ENCODE data around the gene PON2. TPM values are rescaled to one million over a fixed set of nuclear protein-coding genes. Genes with fewer than 3 reads are reported as not detected.

Gene PON2
- polyA plus RNA-seq, 1 donor from 2014 or later, result 23.1 TPM

GRCh38 chr7:95470452-95470851, 35.6 kb upstream of the PON2 start:
- H4K20me1 ChIP-seq (ENCODE audit: insufficient read depth), result no peaks in the 10 kb centered on the region
- H3K9ac ChIP-seq (ENCODE audit: low read length), result peak overlapping the region; percentile 25
- no peaks in the 10 kb centered on the region for H3K9me3 ChIP-seq (ENCODE audit: low read length)
- no peaks in the 10 kb centered on the region for H3K9me2 ChIP-seq (ENCODE audit: insufficient read depth, low read length)
- H3K79me2 ChIP-seq (replicated peaks; ENCODE audit: insufficient read depth, low read length), result no peaks in the 10 kb centered on the region
- H3K27me3 ChIP-seq (ENCODE audit: insufficient read depth, low read depth, low read length), result no peaks in the 10 kb centered on the region
- H3K4me2 ChIP-seq (ENCODE audit: low read length), result peak overlapping the region; percentile 6
- TF ChIP-seq POLR2AphosphoS5 (IDR thresholded peaks at IDR 0.05) (no peak), SMC3 (conservative IDR thresholded peaks at IDR 0.05; ENCODE audit: poor library complexity) (no peak), EZH2 (IDR thresholded peaks at IDR 0.05; ENCODE audit: borderline replicate concordance, insufficient read depth, low read length, poor library complexity, severe bottlenecking) (no peak), RAD21 (conservative IDR thresholded peaks at IDR 0.05) (no peak), TAF1 (IDR thresholded peaks at IDR 0.05; ENCODE audit: low read depth) (no peak), MXI1 (conservative IDR thresholded peaks at IDR 0.05; ENCODE audit: poor library complexity, severe bottlenecking) (no peak)
- TF ChIP-seq, protein P1, sequence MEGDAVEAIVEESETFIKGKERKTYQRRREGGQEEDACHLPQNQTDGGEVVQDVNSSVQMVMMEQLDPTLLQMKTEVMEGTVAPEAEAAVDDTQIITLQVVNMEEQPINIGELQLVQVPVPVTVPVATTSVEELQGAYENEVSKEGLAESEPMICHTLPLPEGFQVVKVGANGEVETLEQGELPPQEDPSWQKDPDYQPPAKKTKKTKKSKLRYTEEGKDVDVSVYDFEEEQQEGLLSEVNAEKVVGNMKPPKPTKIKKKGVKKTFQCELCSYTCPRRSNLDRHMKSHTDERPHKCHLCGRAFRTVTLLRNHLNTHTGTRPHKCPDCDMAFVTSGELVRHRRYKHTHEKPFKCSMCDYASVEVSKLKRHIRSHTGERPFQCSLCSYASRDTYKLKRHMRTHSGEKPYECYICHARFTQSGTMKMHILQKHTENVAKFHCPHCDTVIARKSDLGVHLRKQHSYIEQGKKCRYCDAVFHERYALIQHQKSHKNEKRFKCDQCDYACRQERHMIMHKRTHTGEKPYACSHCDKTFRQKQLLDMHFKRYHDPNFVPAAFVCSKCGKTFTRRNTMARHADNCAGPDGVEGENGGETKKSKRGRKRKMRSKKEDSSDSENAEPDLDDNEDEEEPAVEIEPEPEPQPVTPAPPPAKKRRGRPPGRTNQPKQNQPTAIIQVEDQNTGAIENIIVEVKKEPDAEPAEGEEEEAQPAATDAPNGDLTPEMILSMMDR (IDR thresholded peaks at IDR 0.05; ENCODE audit: poor library complexity, severe bottlenecking), result no peak
- peak overlapping the region; percentile 77 for H3K27ac ChIP-seq (ENCODE audit: low read length)
- H2AFZ ChIP-seq (ENCODE audit: low read depth, low read length), result no peak overlapping the region
- no peaks in the 10 kb centered on the region for H3K36me3 ChIP-seq (ENCODE audit: insufficient read depth, low read length)
- H3F3A ChIP-seq (ENCODE audit: insufficient read depth, low read length, poor library complexity, severe bottlenecking), result peaks cover 29% of the 10 kb centered on the region
- H3K4me3 ChIP-seq (ENCODE audit: low read length), result no peak overlapping the region

- no peaks in the 10 kb centered on the region for H4K20me1 ChIP-seq (ENCODE audit: insufficient read depth)
- H3K4me2 ChIP-seq (ENCODE audit: low read length), result peak overlapping the region; percentile 6
- no peaks in the 10 kb centered on the region for H3K9me2 ChIP-seq (ENCODE audit: insufficient read depth, low read length)
- peak overlapping the region; percentile 77 for H3K27ac ChIP-seq (ENCODE audit: low read length)
- TF ChIP-seq, protein P1 (IDR thresholded peaks at IDR 0.05; ENCODE audit: poor library complexity, severe bottlenecking), result no peak
- peak; percentile 41 for TF ChIP-seq EP300 (conservative IDR thresholded peaks at IDR 0.05; ENCODE audit: poor library complexity, severe bottlenecking)
- TF ChIP-seq, protein P2, sequence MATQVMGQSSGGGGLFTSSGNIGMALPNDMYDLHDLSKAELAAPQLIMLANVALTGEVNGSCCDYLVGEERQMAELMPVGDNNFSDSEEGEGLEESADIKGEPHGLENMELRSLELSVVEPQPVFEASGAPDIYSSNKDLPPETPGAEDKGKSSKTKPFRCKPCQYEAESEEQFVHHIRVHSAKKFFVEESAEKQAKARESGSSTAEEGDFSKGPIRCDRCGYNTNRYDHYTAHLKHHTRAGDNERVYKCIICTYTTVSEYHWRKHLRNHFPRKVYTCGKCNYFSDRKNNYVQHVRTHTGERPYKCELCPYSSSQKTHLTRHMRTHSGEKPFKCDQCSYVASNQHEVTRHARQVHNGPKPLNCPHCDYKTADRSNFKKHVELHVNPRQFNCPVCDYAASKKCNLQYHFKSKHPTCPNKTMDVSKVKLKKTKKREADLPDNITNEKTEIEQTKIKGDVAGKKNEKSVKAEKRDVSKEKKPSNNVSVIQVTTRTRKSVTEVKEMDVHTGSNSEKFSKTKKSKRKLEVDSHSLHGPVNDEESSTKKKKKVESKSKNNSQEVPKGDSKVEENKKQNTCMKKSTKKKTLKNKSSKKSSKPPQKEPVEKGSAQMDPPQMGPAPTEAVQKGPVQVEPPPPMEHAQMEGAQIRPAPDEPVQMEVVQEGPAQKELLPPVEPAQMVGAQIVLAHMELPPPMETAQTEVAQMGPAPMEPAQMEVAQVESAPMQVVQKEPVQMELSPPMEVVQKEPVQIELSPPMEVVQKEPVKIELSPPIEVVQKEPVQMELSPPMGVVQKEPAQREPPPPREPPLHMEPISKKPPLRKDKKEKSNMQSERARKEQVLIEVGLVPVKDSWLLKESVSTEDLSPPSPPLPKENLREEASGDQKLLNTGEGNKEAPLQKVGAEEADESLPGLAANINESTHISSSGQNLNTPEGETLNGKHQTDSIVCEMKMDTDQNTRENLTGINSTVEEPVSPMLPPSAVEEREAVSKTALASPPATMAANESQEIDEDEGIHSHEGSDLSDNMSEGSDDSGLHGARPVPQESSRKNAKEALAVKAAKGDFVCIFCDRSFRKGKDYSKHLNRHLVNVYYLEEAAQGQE (IDR thresholded peaks at IDR 0.05; ENCODE audit: borderline replicate concordance), result no peak
- TF ChIP-seq MXI1 (conservative IDR thresholded peaks at IDR 0.05; ENCODE audit: poor library complexity, severe bottlenecking), result peak; percentile 62
- peak; percentile 40 for TF ChIP-seq RAD21 (conservative IDR thresholded peaks at IDR 0.05)
- no peak for TF ChIP-seq EZH2 (IDR thresholded peaks at IDR 0.05; ENCODE audit: borderline replicate concordance, insufficient read depth, low read length, poor library complexity, severe bottlenecking)
- TF ChIP-seq TAF1 (IDR thresholded peaks at IDR 0.05; ENCODE audit: low read depth), result no peak
- peak; percentile 14 for TF ChIP-seq POLR2AphosphoS5 (IDR thresholded peaks at IDR 0.05)
- TF ChIP-seq SMC3 (conservative IDR thresholded peaks at IDR 0.05; ENCODE audit: poor library complexity), result peak; percentile 40
- H3K27me3 ChIP-seq (ENCODE audit: insufficient read depth, low read depth, low read length), result no peaks in the 10 kb centered on the region
- peaks cover 29% of the 10 kb centered on the region for H3F3A ChIP-seq (ENCODE audit: insufficient read depth, low read length, poor library complexity, severe bottlenecking)
- no peak overlapping the region for H3K4me3 ChIP-seq (ENCODE audit: low read length)
- no peak overlapping the region for H2AFZ ChIP-seq (ENCODE audit: low read depth, low read length)
- H3K79me2 ChIP-seq (replicated peaks; ENCODE audit: insufficient read depth, low read length), result no peaks in the 10 kb centered on the region
- H3K9me3 ChIP-seq (ENCODE audit: low read length), result no peaks in the 10 kb centered on the region
- H3K9ac ChIP-seq (ENCODE audit: low read length), result peak overlapping the region; percentile 25
- H3K36me3 ChIP-seq (ENCODE audit: insufficient read depth, low read length), result no peaks in the 10 kb centered on the region
Observed at GRCh38 chr7:95469848-95470247, 35.0 kb upstream of the PON2 start.
